Measurements from ENCODE around the gene C1orf115.
"Not testable (repeated sequence)": the region's sequence is repeated elsewhere in the genome, so short reads cannot be mapped to it uniquely, and the experiment has no call there.

The C1orf115 gene, protein sequence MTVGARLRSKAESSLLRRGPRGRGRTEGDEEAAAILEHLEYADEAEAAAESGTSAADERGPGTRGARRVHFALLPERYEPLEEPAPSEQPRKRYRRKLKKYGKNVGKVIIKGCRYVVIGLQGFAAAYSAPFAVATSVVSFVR

DNA sequence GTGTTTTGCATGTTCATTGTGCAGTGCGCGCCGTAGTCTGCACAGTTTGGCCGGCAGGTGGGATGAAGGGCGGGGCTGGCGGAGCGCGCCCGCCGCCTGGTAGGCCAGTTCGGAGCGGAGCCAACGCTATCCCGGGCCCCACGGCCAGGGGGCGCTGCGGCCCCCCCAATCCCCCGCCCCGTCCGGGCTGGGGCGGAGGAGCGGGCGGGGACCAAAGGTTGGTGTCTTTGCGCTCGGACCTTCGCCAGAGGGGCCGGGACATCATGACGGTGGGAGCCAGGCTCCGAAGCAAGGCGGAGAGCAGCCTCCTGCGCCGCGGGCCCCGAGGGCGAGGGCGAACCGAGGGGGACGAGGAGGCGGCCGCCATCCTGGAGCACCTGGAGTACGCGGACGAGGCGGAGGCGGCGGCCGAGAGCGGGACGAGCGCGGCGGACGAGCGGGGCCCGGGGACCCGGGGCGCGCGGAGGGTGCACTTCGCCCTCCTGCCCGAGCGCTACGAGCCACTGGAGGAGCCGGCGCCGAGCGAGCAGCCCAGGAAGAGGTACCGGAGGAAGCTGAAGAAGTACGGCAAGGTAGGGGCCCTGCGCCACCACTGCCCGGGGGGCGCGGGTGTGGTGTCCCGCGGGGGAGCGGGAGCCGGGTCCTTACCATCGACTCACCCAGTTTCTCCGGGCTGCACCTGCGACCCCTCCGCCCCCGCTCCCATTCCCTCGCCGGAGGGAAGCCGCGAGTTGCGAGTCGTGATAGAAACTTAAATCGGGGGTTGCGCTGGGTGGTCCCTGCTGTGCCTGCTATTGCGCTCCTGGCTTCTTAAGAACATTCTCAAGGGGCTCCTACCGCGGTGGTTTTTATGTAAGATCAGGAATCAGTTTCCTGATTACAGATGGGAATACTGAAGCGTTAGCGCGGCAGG is at the start of gene C1orf115:
TSS of gene C1orf115 (plus strand) at position 224 of the 913 bp plus-strand sequence. CDS start at position 264, 40 bp downstream.
- DNase-seq (ENCODE audit: low spot score in 2 of 2): peak; percentile 59 to 78
- no peaks in the 10 kb centered on the region for H3K36me3 Mint-ChIP-seq
- H3K4me3 Mint-ChIP-seq: peak within 1 kb of the TSS; percentile 66
- ATAC-seq: peak; percentile 81
- H3K4me1 Mint-ChIP-seq: peaks cover 7% of the 10 kb centered on the region
- H3K27ac Mint-ChIP-seq: no peak within 1 kb of the TSS
- H3K9me3 Mint-ChIP-seq: no peaks in the 10 kb centered on the region

DNA sequence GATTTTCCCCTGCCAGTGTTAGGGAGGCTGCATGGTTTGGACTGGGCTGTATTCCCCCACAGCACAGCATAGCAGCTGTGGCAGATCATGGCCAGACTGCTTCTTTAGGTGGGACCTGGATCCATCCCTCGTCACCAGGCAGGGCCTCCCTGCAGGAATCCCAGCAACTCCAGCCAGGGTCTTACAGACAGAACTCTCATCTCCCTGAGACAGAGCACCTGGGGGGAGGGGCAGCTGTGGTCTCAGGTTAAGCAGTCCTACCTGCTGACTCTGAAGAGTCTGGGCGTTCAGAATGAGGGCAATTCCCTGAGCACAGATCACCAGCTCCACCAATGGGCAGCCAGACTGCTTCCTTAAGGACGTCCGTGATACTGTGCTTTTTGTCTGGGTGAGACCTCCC is 47.9 kb upstream of the C1orf115 start:
- ATAC-seq (no peak), DNase-seq (ENCODE audit: low spot score in 2 of 2) (no peak)
- H3K27ac Mint-ChIP-seq: no peak overlapping the region
- no peaks in the 10 kb centered on the region for H3K4me1 Mint-ChIP-seq
- H3K9me3 Mint-ChIP-seq: no peaks in the 10 kb centered on the region
- no peaks in the 10 kb centered on the region for H3K36me3 Mint-ChIP-seq
- no peak overlapping the region for H3K4me3 Mint-ChIP-seq

DNA sequence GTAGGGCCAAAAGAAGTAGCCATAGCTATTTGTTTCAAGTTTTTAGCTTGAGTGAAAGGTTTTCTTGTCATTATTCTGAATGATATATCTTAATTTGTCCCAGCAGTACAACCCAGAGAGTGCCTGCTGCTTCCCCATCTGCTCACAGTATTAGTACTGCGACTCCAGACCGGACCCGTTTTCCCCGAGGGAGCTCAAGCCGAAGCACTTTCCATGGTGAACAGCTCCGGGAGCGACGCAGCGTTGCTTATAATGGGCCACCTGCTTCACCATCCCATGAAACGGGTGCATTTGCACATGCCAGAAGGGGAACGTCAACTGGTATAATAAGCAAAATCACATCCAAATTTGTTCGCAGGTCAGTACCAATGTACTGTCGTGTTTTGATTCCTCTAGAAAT is 37.2 kb upstream of the C1orf115 start:
- ATAC-seq: no peak

DNA sequence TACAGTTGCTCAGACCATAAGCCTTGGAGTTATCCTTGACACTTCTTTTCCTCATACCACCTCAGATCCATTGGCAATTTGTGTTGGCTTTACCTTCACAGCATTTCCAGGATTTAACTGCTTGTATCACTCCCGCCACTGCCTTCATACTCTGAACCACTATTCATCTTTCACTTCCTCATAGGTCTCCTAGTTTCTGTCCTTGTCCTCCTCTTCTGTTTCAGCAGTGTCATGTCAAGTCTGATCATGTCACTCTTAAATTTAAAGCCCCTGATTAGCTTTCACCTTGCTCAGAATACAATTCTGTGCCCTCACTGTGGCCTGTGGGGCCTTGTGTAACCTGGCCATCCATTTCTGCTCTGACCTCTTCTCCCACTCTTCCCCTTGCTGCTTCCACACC is 34.7 kb upstream of the C1orf115 start:
- no peak overlapping the region for H3K27ac Mint-ChIP-seq
- no peaks in the 10 kb centered on the region for H3K4me1 Mint-ChIP-seq
- H3K36me3 Mint-ChIP-seq: no peaks in the 10 kb centered on the region
- ATAC-seq (peak; percentile 39), DNase-seq (ENCODE audit: low spot score in 2 of 2) (no peak)
- no peak overlapping the region for H3K4me3 Mint-ChIP-seq
- no peaks in the 10 kb centered on the region for H3K9me3 Mint-ChIP-seq

More for the DNA sequence above, 37.2 kb upstream of the C1orf115 start:
- no peak overlapping the region for H3K4me3 Mint-ChIP-seq
- DNase-seq (ENCODE audit: low spot score in 2 of 2): no peak
- no peaks in the 10 kb centered on the region for H3K36me3 Mint-ChIP-seq
- H3K27ac Mint-ChIP-seq: no peak overlapping the region
- H3K4me1 Mint-ChIP-seq: no peaks in the 10 kb centered on the region
- no peaks in the 10 kb centered on the region for H3K9me3 Mint-ChIP-seq

DNA sequence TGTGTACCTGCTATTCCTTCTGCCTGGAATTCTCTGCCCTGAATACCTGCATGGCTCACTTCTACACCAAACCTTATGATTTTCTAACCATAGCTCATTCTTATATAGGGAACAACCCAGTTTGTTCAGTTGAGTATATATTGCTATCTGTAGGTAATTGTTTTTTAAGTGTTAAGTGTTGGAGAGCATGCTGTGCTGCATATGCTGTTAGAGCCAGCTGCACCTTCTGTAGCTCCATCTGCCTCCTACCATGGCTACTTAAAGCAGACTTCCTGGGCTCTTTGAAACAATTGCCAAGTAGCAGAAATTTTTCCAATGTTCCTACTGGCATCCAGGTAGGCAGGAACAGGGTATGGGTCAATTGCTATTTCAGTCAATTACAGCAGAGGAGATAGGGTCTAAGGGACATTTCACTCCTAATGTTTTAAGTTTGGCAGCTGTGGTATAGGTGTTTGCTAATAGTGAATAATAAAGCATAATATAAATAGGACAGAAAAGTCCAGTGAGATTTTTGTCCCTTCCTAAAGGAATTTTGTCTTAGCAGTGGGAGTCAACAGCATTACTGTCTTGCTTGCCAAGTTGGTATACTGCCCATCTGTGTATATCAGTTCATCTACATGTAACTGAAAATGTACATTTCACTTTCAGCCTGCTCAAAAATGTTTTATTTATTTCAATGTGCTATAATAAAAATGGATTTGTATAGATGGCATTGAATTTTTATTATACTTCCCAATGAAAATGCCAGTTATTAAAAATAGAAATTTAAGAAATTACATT is 34.0 kb upstream of the C1orf115 start:
- ATAC-seq: peak; percentile 13
- no peaks in the 10 kb centered on the region for H3K4me1 Mint-ChIP-seq
- no peak overlapping the region for H3K4me3 Mint-ChIP-seq
- H3K36me3 Mint-ChIP-seq: no peaks in the 10 kb centered on the region
- no peak overlapping the region for H3K27ac Mint-ChIP-seq
- H3K9me3 Mint-ChIP-seq: no peaks in the 10 kb centered on the region
- no peak for DNase-seq (ENCODE audit: low spot score in 2 of 2)

DNA sequence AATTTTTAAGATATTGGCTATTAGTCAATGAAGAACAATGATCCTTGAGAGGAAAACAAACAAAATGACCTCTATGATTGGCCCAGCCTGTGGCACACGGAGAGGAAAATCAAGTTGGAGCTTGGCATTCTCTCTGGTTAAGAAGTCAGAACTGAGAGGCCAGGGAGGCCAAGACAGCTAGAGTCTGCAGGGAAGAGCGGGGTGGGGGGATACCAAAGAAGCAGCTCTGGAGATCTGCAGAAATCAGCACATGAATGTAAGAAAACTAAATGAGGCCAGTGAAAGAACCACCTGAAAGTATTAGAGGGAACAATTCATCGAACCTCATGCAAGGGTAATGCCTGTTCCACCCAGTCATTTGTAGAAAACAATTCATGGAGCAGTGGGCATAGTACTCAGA is 23.8 kb upstream of the C1orf115 start:
- no peak overlapping the region for H3K4me3 Mint-ChIP-seq
- H3K9me3 Mint-ChIP-seq: peaks cover 9% of the 10 kb centered on the region
- ATAC-seq (no peak), DNase-seq (ENCODE audit: low spot score in 2 of 2) (no peak)
- H3K36me3 Mint-ChIP-seq: no peaks in the 10 kb centered on the region
- H3K4me1 Mint-ChIP-seq: no peaks in the 10 kb centered on the region
- H3K27ac Mint-ChIP-seq: no peak overlapping the region

DNA sequence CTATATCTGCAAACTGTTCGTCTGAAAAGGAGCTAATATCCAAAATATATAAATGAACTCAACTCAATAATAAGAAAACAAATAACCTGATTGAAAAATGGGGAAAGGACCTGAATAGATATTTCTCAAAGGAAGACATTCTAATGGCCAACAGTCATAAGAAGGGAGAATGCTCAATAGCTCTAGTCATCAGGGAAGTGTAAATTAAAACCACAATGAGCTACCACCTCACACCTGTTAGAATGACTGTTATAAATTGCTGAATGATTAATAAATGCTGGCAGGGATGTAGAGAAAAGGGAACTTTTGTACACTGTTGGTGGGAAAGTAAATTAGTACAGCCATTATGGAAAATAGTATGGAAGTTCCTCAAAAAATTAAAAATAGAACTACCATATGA is 21.2 kb upstream of the C1orf115 start:
- H3K36me3 Mint-ChIP-seq: no peaks in the 10 kb centered on the region
- no peak overlapping the region for H3K27ac Mint-ChIP-seq
- H3K4me3 Mint-ChIP-seq: no peak overlapping the region
- ATAC-seq: no peak
- no peaks in the 10 kb centered on the region for H3K4me1 Mint-ChIP-seq
- DNase-seq (ENCODE audit: low spot score in 2 of 2): no peak
- peaks cover 9% of the 10 kb centered on the region for H3K9me3 Mint-ChIP-seq

DNA sequence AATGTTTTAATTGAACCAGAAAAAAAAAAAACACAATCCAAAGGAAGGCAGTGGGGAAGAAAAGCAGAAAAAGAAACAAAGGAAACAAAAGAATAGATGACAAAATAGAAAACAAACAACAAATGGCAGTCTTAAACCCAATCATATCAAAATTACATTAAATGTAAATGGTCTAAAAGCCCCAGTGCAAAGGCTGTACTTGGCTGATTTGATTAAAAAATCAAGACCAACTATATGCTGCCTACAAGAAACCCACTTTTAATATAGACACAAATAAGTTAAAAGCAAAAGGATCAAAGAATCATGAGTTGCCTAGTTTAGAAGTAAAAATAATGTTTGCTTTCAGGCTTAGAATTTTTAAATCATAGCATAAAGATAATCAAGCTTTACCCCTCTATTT is 19.8 kb upstream of the C1orf115 start:
- Mint-ChIP-seq H3K4me3 (no peak overlapping the region), H3K4me1 (no peaks in the 10 kb centered on the region), H3K36me3 (no peaks in the 10 kb centered on the region), H3K9me3 (peaks cover 9% of the 10 kb centered on the region), H3K27ac (no peak overlapping the region)
- ATAC-seq (no peak), DNase-seq (ENCODE audit: low spot score in 2 of 2) (no peak)

DNA sequence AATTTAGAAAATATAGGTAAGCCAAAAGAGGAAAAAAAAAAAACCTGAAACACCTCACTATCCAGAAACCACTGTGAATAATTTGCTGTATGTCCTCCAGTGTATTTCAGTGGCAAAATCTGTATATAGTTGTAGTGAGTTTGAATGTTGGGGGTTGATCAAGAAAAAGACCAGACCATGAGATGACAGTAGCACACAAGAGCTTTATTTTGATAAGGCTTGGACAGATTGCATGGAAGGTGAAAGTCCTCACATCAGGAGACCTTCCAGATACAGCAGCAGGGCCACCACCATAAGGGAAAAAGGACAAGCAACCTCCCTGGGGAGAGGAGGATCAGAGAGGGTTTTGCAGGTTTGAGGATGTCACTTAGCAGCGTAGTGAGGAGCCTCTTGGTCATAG is 16.2 kb upstream of the C1orf115 start:
- DNase-seq (ENCODE audit: low spot score in 2 of 2) (no peak), ATAC-seq (no peak)
- Mint-ChIP-seq H3K27ac (no peak overlapping the region), H3K36me3 (no peaks in the 10 kb centered on the region), H3K4me3 (no peak overlapping the region), H3K4me1 (no peaks in the 10 kb centered on the region), H3K9me3 (peaks cover 4% of the 10 kb centered on the region)

DNA sequence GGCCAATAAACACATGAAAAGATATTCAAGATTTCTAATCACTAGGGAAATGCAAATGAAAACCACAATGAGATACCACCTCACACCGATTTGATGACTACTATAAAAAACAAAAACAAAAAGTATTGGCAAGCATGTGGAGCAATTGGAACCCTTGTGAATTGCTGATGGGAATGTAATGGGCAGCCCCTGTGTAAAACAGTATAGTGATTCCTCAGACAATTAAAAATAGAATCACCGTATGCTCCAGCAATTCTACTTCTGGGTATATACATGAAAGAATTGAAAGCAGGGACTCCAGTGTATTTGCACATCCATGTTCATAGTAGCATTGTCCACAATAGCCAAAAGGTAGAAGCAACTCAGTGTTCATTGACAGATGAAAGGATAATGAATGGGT is 12.9 kb upstream of the C1orf115 start:
- no peaks in the 10 kb centered on the region for H3K9me3 Mint-ChIP-seq
- H3K4me3 Mint-ChIP-seq: no peak overlapping the region
- no peak overlapping the region for H3K27ac Mint-ChIP-seq
- no peaks in the 10 kb centered on the region for H3K4me1 Mint-ChIP-seq
- no peaks in the 10 kb centered on the region for H3K36me3 Mint-ChIP-seq
- no peak for DNase-seq (ENCODE audit: low spot score in 2 of 2)
- no peak for ATAC-seq

DNA sequence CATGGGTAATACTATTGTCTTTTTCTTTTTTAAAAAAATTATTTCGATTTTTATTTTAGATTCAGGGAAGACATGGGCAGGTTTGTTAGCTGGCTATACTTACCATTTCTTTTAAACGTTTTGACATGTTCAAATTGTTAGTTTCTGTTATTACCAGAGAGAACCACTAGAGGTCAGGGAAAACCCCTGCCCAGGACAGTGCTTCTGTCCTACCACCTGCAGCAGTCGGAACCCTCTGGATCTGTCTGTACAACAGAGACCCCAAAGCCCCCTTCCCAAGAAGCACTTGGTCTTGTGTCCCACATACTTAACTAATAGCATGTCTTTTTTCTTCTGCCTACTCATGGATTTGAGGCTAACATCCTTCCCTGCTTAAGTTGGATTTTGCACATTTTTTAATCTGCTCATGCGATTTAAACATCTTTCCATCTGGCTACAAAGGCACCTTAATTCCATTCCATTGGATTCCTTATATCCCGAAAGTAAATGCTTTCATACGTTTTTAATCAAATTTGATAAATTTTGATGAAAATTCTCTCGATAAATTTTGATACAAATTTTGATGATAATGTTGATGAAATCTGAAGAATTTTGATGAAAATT is 10.0 kb upstream of the C1orf115 start:
- Mint-ChIP-seq H3K36me3 (no peaks in the 10 kb centered on the region), H3K9me3 (no peaks in the 10 kb centered on the region), H3K4me3 (no peak overlapping the region), H3K27ac (no peak overlapping the region), H3K4me1 (no peaks in the 10 kb centered on the region)
- ATAC-seq: peak; percentile 62
- DNase-seq (ENCODE audit: low spot score in 2 of 2): no peak

DNA sequence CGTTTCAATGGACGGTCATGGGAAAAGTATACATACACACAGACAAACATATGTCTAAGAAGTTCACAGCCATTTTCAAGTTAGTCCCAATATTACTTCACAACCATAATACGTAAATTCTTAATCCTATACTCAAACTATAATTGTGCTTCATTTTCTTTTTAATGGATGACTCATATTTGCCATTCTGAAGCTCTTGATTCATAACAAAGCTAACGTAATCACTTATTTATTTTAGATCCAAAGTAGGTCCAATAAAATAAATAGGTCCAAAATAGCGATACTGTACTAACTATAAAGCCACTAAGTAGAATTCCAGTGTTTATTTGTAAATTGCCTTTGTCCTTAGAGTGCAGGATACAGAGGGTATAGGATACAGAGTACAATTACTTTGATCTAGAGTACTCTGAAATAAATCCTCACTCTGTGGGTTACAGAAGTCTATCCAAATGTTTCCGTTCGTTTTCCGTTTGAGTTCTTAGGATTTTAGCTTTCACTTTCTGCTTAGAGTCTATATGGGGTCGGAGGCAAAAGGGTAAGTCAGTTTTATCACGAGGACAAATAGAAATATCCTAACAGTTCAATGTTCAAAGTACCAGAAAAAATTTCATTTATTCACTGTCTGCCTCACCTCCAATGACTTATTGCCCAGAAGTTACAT is 8.8 kb upstream of the C1orf115 start:
- no peak overlapping the region for H3K27ac Mint-ChIP-seq
- H3K4me3 Mint-ChIP-seq: no peak overlapping the region
- ATAC-seq: no peak
- no peaks in the 10 kb centered on the region for H3K36me3 Mint-ChIP-seq
- no peaks in the 10 kb centered on the region for H3K9me3 Mint-ChIP-seq
- no peak for DNase-seq (ENCODE audit: low spot score in 2 of 2)
- H3K4me1 Mint-ChIP-seq: no peaks in the 10 kb centered on the region

DNA sequence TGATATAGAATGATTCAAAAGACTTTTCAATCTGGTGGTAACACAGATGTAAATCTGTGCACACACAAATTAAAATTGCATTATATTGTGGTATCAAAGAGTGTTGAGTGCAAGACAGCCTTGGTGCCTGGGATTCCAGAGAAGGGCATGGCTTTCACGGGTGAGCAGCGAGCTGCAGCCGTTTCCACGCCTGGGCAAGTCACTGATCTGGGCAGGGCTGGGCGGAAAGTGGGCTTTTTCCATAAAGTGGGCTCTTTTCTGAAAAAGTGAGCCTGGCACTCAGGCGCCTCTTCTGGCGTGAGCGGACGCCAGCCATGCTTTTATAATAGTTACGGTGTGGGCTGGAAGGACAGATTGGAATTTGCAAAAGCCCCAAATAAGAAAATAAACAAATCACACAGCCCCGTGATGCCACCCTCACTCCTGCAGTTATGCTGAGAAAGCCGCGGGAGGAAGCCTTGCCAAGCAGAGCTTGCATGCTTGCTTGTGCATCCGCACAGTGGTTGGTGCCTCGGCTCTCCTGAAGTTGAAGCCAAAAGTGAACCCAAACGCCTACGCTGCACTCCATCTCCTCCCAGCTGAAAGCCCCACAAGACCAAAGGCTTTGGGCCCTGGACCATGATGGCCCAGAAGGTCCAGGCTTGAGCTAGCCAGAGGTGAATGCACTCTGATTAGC is 7.1 kb upstream of the C1orf115 start:
- Mint-ChIP-seq H3K4me3 (no peak overlapping the region), H3K36me3 (no peaks in the 10 kb centered on the region), H3K9me3 (no peaks in the 10 kb centered on the region), H3K27ac (no peak overlapping the region), H3K4me1 (no peaks in the 10 kb centered on the region)
- ATAC-seq: no peak
- no peak for DNase-seq (ENCODE audit: low spot score in 2 of 2)

DNA sequence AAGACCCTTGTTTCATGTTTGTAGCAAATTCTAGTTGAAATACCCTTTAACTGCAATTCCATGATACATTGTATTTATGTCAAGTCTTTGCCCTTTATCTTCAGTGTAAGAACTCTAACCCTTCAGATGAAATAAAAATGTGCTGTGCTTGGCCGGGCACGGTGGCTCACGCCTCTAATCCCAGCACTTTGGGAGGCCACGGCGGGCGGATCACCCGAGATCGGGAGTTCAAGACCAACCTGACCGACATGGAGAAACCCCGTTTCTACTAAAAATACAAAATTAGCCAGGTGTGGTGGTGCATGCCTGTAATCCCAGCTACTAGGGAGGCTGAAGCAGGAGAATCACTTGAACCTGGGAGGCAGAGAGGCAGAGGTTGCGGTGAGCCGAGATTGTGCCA is 6.4 kb upstream of the C1orf115 start:
- DNase-seq (ENCODE audit: low spot score in 2 of 2); ATAC-seq; H3K27ac Mint-ChIP-seq; H3K4me1 Mint-ChIP-seq; H3K9me3 Mint-ChIP-seq; H3K4me3 Mint-ChIP-seq; H3K36me3 Mint-ChIP-seq: not testable (repeated sequence)
